ENCODE results near the gene TENM4.

The TENM4 gene

GRCh38 chr11:79019975-79020374 lies 420.9 kb downstream of the TENM4 start:
- no peak for DNase-seq (ENCODE audit: low spot score)
- no peak overlapping the region for H4K8ac ChIP-seq (ENCODE audit: low read depth, low read length)

DNA sequence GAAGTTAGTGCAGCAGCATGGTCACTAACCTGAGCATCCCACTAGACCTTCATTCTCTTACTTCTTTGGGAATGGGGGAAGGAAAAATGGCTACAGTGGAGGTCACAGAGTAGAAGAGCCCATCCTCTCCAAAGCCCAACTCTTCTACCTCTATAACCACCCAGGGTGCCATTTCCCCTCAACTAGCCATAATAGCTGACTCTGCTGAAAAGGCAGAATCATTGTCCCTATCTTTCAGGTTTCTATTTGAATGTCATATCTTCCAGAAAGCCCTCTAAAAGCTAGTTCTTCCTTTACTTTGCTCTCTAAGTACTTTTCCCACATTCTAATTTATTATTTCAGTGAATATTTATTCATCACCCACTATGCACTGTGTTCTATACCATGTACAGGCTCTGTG lies 421.6 kb downstream of the TENM4 start:
- Histone ChIP-seq H3K18ac (ENCODE audit: low read length) (no peak overlapping the region), H3K14ac (ENCODE audit: low read length) (no peak overlapping the region), H3K23ac (ENCODE audit: low read depth, low read length, poor library complexity) (no peak overlapping the region), H2AFZ (ENCODE audit: low read length) (no peak overlapping the region), H3K4me3 (ENCODE audit: low read length in 2 of 2) (no peak overlapping the region), H3K27me3 (ENCODE audit: control insufficient read depth in 3 of 3, insufficient read depth in 3 of 3, low read depth in 1 of 3, low read length in 3 of 3) (peaks cover 0 to 2% (median 0%) of the 10 kb centered on the region in 3 experiments), H3K36me3 (replicated peaks in 1 of 2; ENCODE audit: control insufficient read depth in 2 of 2, insufficient read depth in 2 of 2, low read length in 2 of 2) (no peaks in the 10 kb centered on the region), H4K8ac (ENCODE audit: low read depth, low read length) (no peak overlapping the region), H3K27ac (replicated peaks; ENCODE audit: low read length) (no peak overlapping the region), H3K9me3 (replicated peaks in 1 of 2; ENCODE audit: control insufficient read depth in 2 of 2, insufficient read depth in 1 of 2, low read depth in 1 of 2, low read length in 2 of 2) (no peaks in the 10 kb centered on the region), H3K4me1 (ENCODE audit: control insufficient read depth in 2 of 2, insufficient read depth in 1 of 2, low read depth in 1 of 2, low read length in 2 of 2) (peaks cover 0 to 18% of the 10 kb centered on the region in 2 donors), H2AK5ac (ENCODE audit: low read depth, low read length) (no peak overlapping the region), H2BK12ac (ENCODE audit: low read length) (no peak overlapping the region), H2BK120ac (ENCODE audit: low read depth, low read length) (no peak overlapping the region), H3K79me1 (ENCODE audit: low read depth, low read length) (no peaks in the 10 kb centered on the region), H3K4ac (ENCODE audit: low read length) (no peak overlapping the region), H2BK5ac (ENCODE audit: low read length) (no peak overlapping the region), H2BK15ac (ENCODE audit: low read length) (no peak overlapping the region), H3K9ac (ENCODE audit: low read depth, low read length, poor library complexity) (no peak overlapping the region), H4K91ac (ENCODE audit: low read depth, low read length, poor library complexity) (no peak overlapping the region), H3K4me2 (ENCODE audit: insufficient read depth, low read length, poor library complexity, severe bottlenecking) (no peak overlapping the region)
- DNase-seq (ENCODE audit: low spot score), result no peak

More at GRCh38 chr11:79019975-79020374, 420.9 kb downstream of the TENM4 start:
- Histone ChIP-seq H3K4me3 (ENCODE audit: low read length in 2 of 2) (no peak overlapping the region), H2BK15ac (ENCODE audit: low read length) (no peak overlapping the region), H2BK12ac (ENCODE audit: low read length) (no peak overlapping the region), H3K23ac (ENCODE audit: low read depth, low read length, poor library complexity) (no peak overlapping the region), H4K91ac (ENCODE audit: low read depth, low read length, poor library complexity) (no peak overlapping the region), H3K4me1 (ENCODE audit: control insufficient read depth in 2 of 2, insufficient read depth in 1 of 2, low read depth in 1 of 2, low read length in 2 of 2) (peaks cover 0 to 13% of the 10 kb centered on the region in 2 donors), H3K9ac (ENCODE audit: low read depth, low read length, poor library complexity) (no peak overlapping the region), H3K14ac (ENCODE audit: low read length) (no peak overlapping the region), H3K9me3 (replicated peaks in 1 of 2; ENCODE audit: control insufficient read depth in 2 of 2, insufficient read depth in 1 of 2, low read depth in 1 of 2, low read length in 2 of 2) (no peaks in the 10 kb centered on the region), H3K79me1 (ENCODE audit: low read depth, low read length) (no peaks in the 10 kb centered on the region), H2BK5ac (ENCODE audit: low read length) (no peak overlapping the region), H2BK120ac (ENCODE audit: low read depth, low read length) (no peak overlapping the region), H3K18ac (ENCODE audit: low read length) (no peak overlapping the region), H3K4ac (ENCODE audit: low read length) (no peak overlapping the region), H2AK5ac (ENCODE audit: low read depth, low read length) (no peak overlapping the region), H3K36me3 (replicated peaks in 1 of 2; ENCODE audit: control insufficient read depth in 2 of 2, insufficient read depth in 2 of 2, low read length in 2 of 2) (no peaks in the 10 kb centered on the region), H2AFZ (ENCODE audit: low read length) (no peak overlapping the region), H3K27me3 (ENCODE audit: control insufficient read depth in 3 of 3, insufficient read depth in 3 of 3, low read depth in 1 of 3, low read length in 3 of 3) (no peaks in the 10 kb centered on the region), H3K27ac (replicated peaks; ENCODE audit: low read length) (no peak overlapping the region), H3K4me2 (ENCODE audit: insufficient read depth, low read length, poor library complexity, severe bottlenecking) (no peak overlapping the region)
- WGBS, 2 donors (ENCODE audit: extremely low coverage in 2 of 2, insufficient read length in 2 of 2, insufficient replicate concordance in 1 of 2), result no CpG with 5 or more reads among the region's 4 CpGs

- H3K79me1 ChIP-seq (ENCODE audit: low read depth, low read length), result no peaks in the 10 kb centered on the region
- no peak overlapping the region for H4K8ac ChIP-seq (ENCODE audit: low read depth, low read length)
- no peak overlapping the region for H3K23ac ChIP-seq (ENCODE audit: low read depth, low read length, poor library complexity)
- no peak overlapping the region for H3K4ac ChIP-seq (ENCODE audit: low read length)
- H2AK5ac ChIP-seq (ENCODE audit: low read depth, low read length), result no peak overlapping the region
- H3K36me3 ChIP-seq (replicated peaks in 1 of 2; ENCODE audit: control insufficient read depth in 2 of 2, insufficient read depth in 2 of 2, low read length in 2 of 2), result no peaks in the 10 kb centered on the region
- H3K4me1 ChIP-seq (ENCODE audit: control insufficient read depth in 2 of 2, insufficient read depth in 1 of 2, low read depth in 1 of 2, low read length in 2 of 2), result peaks cover 0 to 18% of the 10 kb centered on the region in 2 donors
- H2BK120ac ChIP-seq (ENCODE audit: low read depth, low read length), result no peak overlapping the region
- H2BK15ac ChIP-seq (ENCODE audit: low read length), result no peak overlapping the region
- no CpG with 5 or more reads among the region's 3 CpGs for WGBS, 2 donors (ENCODE audit: extremely low coverage in 2 of 2, insufficient read length in 2 of 2, insufficient replicate concordance in 1 of 2)
- no peak overlapping the region for H2BK12ac ChIP-seq (ENCODE audit: low read length)
- no peak overlapping the region for H4K91ac ChIP-seq (ENCODE audit: low read depth, low read length, poor library complexity)
- no peak overlapping the region for H3K18ac ChIP-seq (ENCODE audit: low read length)
- H2AFZ ChIP-seq (ENCODE audit: low read length), result no peak overlapping the region
- no peak overlapping the region for H2BK5ac ChIP-seq (ENCODE audit: low read length)
- DNase-seq (ENCODE audit: low spot score), result no peak
- H3K27ac ChIP-seq (replicated peaks; ENCODE audit: low read length), result no peak overlapping the region
- H3K4me3 ChIP-seq (ENCODE audit: low read length in 2 of 2), result no peak overlapping the region
- H3K9ac ChIP-seq (ENCODE audit: low read depth, low read length, poor library complexity), result no peak overlapping the region
- no peaks in the 10 kb centered on the region for H3K9me3 ChIP-seq (replicated peaks in 1 of 2; ENCODE audit: control insufficient read depth in 2 of 2, insufficient read depth in 1 of 2, low read depth in 1 of 2, low read length in 2 of 2)
- peaks cover 0 to 2% (median 0%) of the 10 kb centered on the region in 3 experiments for H3K27me3 ChIP-seq (ENCODE audit: control insufficient read depth in 3 of 3, insufficient read depth in 3 of 3, low read depth in 1 of 3, low read length in 3 of 3)
- H3K4me2 ChIP-seq (ENCODE audit: insufficient read depth, low read length, poor library complexity, severe bottlenecking), result no peak overlapping the region
- no peak overlapping the region for H3K14ac ChIP-seq (ENCODE audit: low read length)
Observed at GRCh38 chr11:79018371-79018849, 422.4 kb downstream of the TENM4 start.

GRCh38 chr11:79017811-79018210 lies 423.0 kb downstream of the TENM4 start:
- no peak overlapping the region for H2BK120ac ChIP-seq (ENCODE audit: low read depth, low read length)
- DNase-seq (ENCODE audit: low spot score), result no peak
- H3K18ac ChIP-seq (ENCODE audit: low read length), result no peak overlapping the region
- no peak overlapping the region for H3K23ac ChIP-seq (ENCODE audit: low read depth, low read length, poor library complexity)
- H4K91ac ChIP-seq (ENCODE audit: low read depth, low read length, poor library complexity), result no peak overlapping the region
- H3K27ac ChIP-seq (replicated peaks; ENCODE audit: low read length), result no peak overlapping the region
- H2AFZ ChIP-seq (ENCODE audit: low read length), result no peak overlapping the region
- peaks cover 0 to 2% (median 0%) of the 10 kb centered on the region in 3 experiments for H3K27me3 ChIP-seq (ENCODE audit: control insufficient read depth in 3 of 3, insufficient read depth in 3 of 3, low read depth in 1 of 3, low read length in 3 of 3)
- no peak overlapping the region for H3K14ac ChIP-seq (ENCODE audit: low read length)
- no peak overlapping the region for H2AK5ac ChIP-seq (ENCODE audit: low read depth, low read length)
- no peak overlapping the region for H2BK12ac ChIP-seq (ENCODE audit: low read length)
- H3K36me3 ChIP-seq (replicated peaks in 1 of 2; ENCODE audit: control insufficient read depth in 2 of 2, insufficient read depth in 2 of 2, low read length in 2 of 2), result no peaks in the 10 kb centered on the region
- H3K79me1 ChIP-seq (ENCODE audit: low read depth, low read length), result no peaks in the 10 kb centered on the region
- no peak overlapping the region for H4K8ac ChIP-seq (ENCODE audit: low read depth, low read length)
- no peak overlapping the region for H3K4me3 ChIP-seq (ENCODE audit: low read length in 2 of 2)
- no peaks in the 10 kb centered on the region for H3K9me3 ChIP-seq (replicated peaks in 1 of 2; ENCODE audit: control insufficient read depth in 2 of 2, insufficient read depth in 1 of 2, low read depth in 1 of 2, low read length in 2 of 2)
- no peak overlapping the region for H2BK15ac ChIP-seq (ENCODE audit: low read length)
- no peak overlapping the region for H2BK5ac ChIP-seq (ENCODE audit: low read length)
- H3K9ac ChIP-seq (ENCODE audit: low read depth, low read length, poor library complexity), result no peak overlapping the region
- no peak overlapping the region for H3K4me2 ChIP-seq (ENCODE audit: insufficient read depth, low read length, poor library complexity, severe bottlenecking)
- H3K4ac ChIP-seq (ENCODE audit: low read length), result no peak overlapping the region
- H3K4me1 ChIP-seq (ENCODE audit: control insufficient read depth in 2 of 2, insufficient read depth in 1 of 2, low read depth in 1 of 2, low read length in 2 of 2), result peaks cover 0 to 18% of the 10 kb centered on the region in 2 donors
